Heart right ventricle (tissue), 16 donors: ENCODE results near the gene INSYN2A. TPM values are rescaled to one million over a fixed set of nuclear protein-coding genes. Genes with fewer than 3 reads are reported as not detected.

Experiments used
- ATAC-seq, 8 donors: fragments of 200-7000 bp; cut with Tn5 transposase; one replicate each; pipeline ENCODE4 v1.9.1; 2020; ENCODE audit warnings: mild to moderate bottlenecking in 8 of 8, moderate library complexity in 8 of 8, moderate number of reproducible peaks in 1 of 8
- DNase-seq, 2 donors: peaks; one replicate each; pipeline ENCODE4 v3.0.0-alpha.2; 2020
- H3K27ac ChIP-seq, 10 donors: fragments of 200-600 bp; sonication (generic) in 2 of 10; one replicate each; pipeline versions ENCODE4 v1.5.0 to v1.8.0; 2020 to 2022; ENCODE audit warnings: mild to moderate bottlenecking in 3 of 10
- H3K27me3 ChIP-seq, 7 donors: fragments of 200-600 bp; one replicate each; pipeline ENCODE4 v1.8.0; 2021 to 2022; ENCODE audit warnings: mild to moderate bottlenecking in 2 of 7
- H3K36me3 ChIP-seq, 9 donors: fragments of 200-600 bp; sonication (generic) in 1 of 9; one replicate each; pipeline versions ENCODE4 v1.5.0 to v1.8.0; 2020 to 2022; ENCODE audit warnings: mild to moderate bottlenecking in 2 of 9
- H3K4me1 ChIP-seq, 9 donors: fragments of 200-600 bp; sonication (generic) in 1 of 9; one replicate each; pipeline versions ENCODE4 v1.5.0 to v1.8.0; 2020 to 2022; ENCODE audit warnings: mild to moderate bottlenecking in 4 of 9
- H3K4me3 ChIP-seq, 10 donors: fragments of 200-600 bp; sonication (generic) in 2 of 10; one replicate each; pipeline versions ENCODE4 v1.5.0 to v1.8.0; 2020 to 2022; ENCODE audit warnings: mild to moderate bottlenecking in 7 of 10, moderate library complexity in 2 of 10
- H3K9me3 ChIP-seq, 11 donors: fragments of 200-600 bp in 10 of 11; sonication (generic) in 2 of 11; one replicate each; pipeline versions ENCODE4 v1.5.0 to v1.8.0; 2013 to 2022; ENCODE audit warnings: mild to moderate bottlenecking in 2 of 11, control low read depth in 1 of 11, moderate library complexity in 1 of 11
- WGBS, 2 donors: extraction: QIAGEN DNeasy Blood & Tissue Kit; methylation state at CpG; one replicate each; pipeline ENCODE4 v1.1.7; 2013; ENCODE audit warnings: inconsistent platforms in 1 of 2; 5-methylcytosine and 5-hydroxymethylcytosine counted together
- intact Hi-C, 10 donors: fragments of 100-400 bp; cut with DNase I; formaldehyde crosslinking; loops; one replicate each; pipeline versions ENCODE4 v1.11.1 to v1.14.2; 2022
- polyA plus RNA-seq, 2 donors: library from polyadenylated mRNA; stranded (reverse); fragments of 200-250 nt; gene quantifications; one replicate each; pipeline ENCODE4 v1.2.3, GENCODE V29; 2013
- total RNA-seq, 10 donors: library from RNA; stranded (reverse); fragmentation: NEBNext Ultra II Directional in 3 of 10; extraction: Animal tissue kit (Norgen Biotek cat#: 25700) in 3 of 10; gene quantifications; one replicate each; pipeline versions ENCODE4 v1.2.1 to v1.2.4, GENCODE V29; 2021 to 2023
- TF ChIP-seq, protein P1 (sequence below), 9 donors: fragments of 200-600 bp; sonication (generic) in 2 of 9; IDR thresholded peaks; one replicate each; pipeline versions ENCODE4 v1.5.0 to v1.8.0; 2021 to 2022; ENCODE audit warnings: antibody characterized with exemption in 9 of 9, mild to moderate bottlenecking in 5 of 9, moderate library complexity in 1 of 9
- donor health status: Arrhythmogenic right ventricular cardiomyopathy.
- donor health status: ischemic (EF 13 %, LVEDD 7.1; RV severe dilation, severe dysfunction).
- donor health status: healthy with polysubstance abuse.
- donor health status: DM: no; HTN: yes; CAD: no.
- donor health status: DM: no; HTN: no; CAD: no.
- donor health status: ischemic (EF 25% LVEDD 6.9; RV normal size, moderate dysfunction).
- donor health status: ischemic (EF 25% LVEDD 5.7; RV mildly dilated, moderate dysfunction).
- donor health status: healthy.
- donor health status: DM: yes; HTN: yes; CAD: no.
- donor health status: Ischemic cardiomyopathy.
- donor health status: ischemic (EF 35%, LVEDD 5.7; RV mildly dilated, moderate dysfunction).
- donor health status: nonischemic (EF 11% LVEDD 7.7; RV severe dilation, severe dysfunction).
- donor health status: DM: yes; HTN: yes; CAD: no.
- donor health status: PGD.
- donor health status: ischemic (EF 29% LVEDD 5.4; RV normal size, mild dysfunction).
- donor health status: nonischemic (EF 23%, LVEDD 6.1; RV moderate dilation, normal function).

The INSYN2A gene
- total and polyA plus RNA-seq, 12 donors, result 0.01 to 0.19 (median 0.15) TPM; not detected in 6

GRCh38 chr10:127149501-127150081 is 46.8 kb downstream of the INSYN2A start:
- Histone ChIP-seq H3K9me3 (no peaks in the 10 kb centered on the region), H3K4me1 (peaks cover 0 to 18% (median 7%) of the 10 kb centered on the region in 9 donors), H3K4me3 (no peak overlapping the region), H3K27ac (peak overlapping the region in 1 of 10 donors; percentile 18), H3K36me3 (peaks cover 0 to 12% (median 0%) of the 10 kb centered on the region in 9 donors), H3K27me3 (no peaks in the 10 kb centered on the region)
- no peak for ATAC-seq
- 85 to 87% methylated on average over 7 of the region's 7 CpGs for WGBS, 2 donors
- TF ChIP-seq, protein P1, sequence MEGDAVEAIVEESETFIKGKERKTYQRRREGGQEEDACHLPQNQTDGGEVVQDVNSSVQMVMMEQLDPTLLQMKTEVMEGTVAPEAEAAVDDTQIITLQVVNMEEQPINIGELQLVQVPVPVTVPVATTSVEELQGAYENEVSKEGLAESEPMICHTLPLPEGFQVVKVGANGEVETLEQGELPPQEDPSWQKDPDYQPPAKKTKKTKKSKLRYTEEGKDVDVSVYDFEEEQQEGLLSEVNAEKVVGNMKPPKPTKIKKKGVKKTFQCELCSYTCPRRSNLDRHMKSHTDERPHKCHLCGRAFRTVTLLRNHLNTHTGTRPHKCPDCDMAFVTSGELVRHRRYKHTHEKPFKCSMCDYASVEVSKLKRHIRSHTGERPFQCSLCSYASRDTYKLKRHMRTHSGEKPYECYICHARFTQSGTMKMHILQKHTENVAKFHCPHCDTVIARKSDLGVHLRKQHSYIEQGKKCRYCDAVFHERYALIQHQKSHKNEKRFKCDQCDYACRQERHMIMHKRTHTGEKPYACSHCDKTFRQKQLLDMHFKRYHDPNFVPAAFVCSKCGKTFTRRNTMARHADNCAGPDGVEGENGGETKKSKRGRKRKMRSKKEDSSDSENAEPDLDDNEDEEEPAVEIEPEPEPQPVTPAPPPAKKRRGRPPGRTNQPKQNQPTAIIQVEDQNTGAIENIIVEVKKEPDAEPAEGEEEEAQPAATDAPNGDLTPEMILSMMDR (IDR thresholded peaks at IDR 0.05), result no peak
- DNase-seq, result no peak
- intact Hi-C loops, result no loop called here

- intact Hi-C loops, result no loop called here
- 84 to 86% methylated on average over 2 of the region's 2 CpGs for WGBS, 2 donors
- DNase-seq (no peak), ATAC-seq (no peak)
- TF ChIP-seq, protein P1 (IDR thresholded peaks at IDR 0.05), result no peak
- no peaks in the 10 kb centered on the region for H3K27me3 ChIP-seq
- H3K36me3 ChIP-seq, result peaks cover 0 to 17% (median 0%) of the 10 kb centered on the region in 9 donors
- H3K4me3 ChIP-seq, result no peak overlapping the region
- H3K4me1 ChIP-seq, result peaks cover 0 to 18% (median 7%) of the 10 kb centered on the region in 9 donors
- H3K9me3 ChIP-seq, result no peaks in the 10 kb centered on the region
- H3K27ac ChIP-seq, result peak overlapping the region in 1 of 10 donors; percentile 18
These were observed 47.5 kb downstream of the INSYN2A start for GRCh38 chr10:127148933-127149220.

DNA sequence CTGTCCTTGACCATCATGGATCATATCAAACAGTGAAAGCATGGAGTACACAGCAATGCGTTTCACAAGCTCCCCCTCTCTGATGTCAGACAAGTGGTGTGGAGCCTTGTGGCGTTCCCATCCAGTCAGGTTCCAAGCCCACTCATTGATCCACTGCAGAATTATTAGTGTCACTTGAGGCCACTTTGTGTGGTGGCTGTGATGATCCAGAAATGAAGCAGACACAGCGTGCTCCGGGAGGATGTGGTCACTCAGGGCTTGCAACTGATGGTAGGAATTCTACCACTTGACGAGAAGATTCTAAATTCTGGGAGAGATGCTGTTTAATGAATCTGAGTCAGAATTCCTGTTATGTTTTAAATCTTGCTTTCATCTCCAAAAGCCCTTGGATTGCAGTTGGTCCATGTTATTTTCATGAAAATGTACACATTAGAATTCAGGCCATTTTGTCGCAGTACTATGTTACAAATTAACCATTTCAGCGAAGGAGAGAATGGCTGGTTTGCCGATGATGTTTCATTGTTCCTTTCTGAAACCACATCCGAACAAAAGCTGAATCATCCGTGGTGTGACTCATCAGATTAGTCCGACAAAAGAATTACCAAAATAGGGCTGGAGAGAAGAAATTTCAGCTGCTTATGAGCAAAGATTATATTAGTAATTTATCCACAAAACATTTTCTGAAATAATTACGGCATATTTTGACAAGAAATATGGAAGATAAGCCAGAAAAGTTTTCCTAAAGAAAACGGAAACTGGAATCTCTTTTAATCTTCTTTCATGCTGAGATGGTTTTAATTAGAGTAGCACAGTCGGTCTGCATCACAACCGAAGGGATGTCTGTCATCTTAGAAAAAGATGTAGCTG is 48.1 kb downstream of the INSYN2A start:
- peak overlapping the region in 1 of 10 donors; percentile 18 for H3K27ac ChIP-seq
- H3K27me3 ChIP-seq, result no peaks in the 10 kb centered on the region
- intact Hi-C loops, result no loop called here
- H3K9me3 ChIP-seq, result no peaks in the 10 kb centered on the region
- H3K36me3 ChIP-seq, result peaks cover 0 to 23% (median 0%) of the 10 kb centered on the region in 9 donors
- WGBS, 2 donors, result 87 to 93% methylated on average over 15 of the region's 15 CpGs
- H3K4me1 ChIP-seq, result peaks cover 0 to 18% (median 7%) of the 10 kb centered on the region in 9 donors
- TF ChIP-seq, protein P1 (IDR thresholded peaks at IDR 0.05), result no peak
- no peak for ATAC-seq
- DNase-seq, result no peak
- no peak overlapping the region for H3K4me3 ChIP-seq

GRCh38 chr10:127146661-127147060 is 49.7 kb downstream of the INSYN2A start:
- WGBS, 2 donors, result 89 to 95% methylated on average over 9 of the region's 9 CpGs
- H3K27me3 ChIP-seq, result no peaks in the 10 kb centered on the region

More at GRCh38 chr10:127146661-127147060, 49.7 kb downstream of the INSYN2A start:
- Histone ChIP-seq H3K36me3 (peaks cover 0 to 26% (median 0%) of the 10 kb centered on the region in 9 donors), H3K4me3 (no peak overlapping the region), H3K9me3 (no peaks in the 10 kb centered on the region), H3K27ac (no peak overlapping the region), H3K4me1 (peaks cover 0 to 18% (median 0%) of the 10 kb centered on the region in 9 donors)
- intact Hi-C loops, result no loop called here
- DNase-seq (no peak), ATAC-seq (no peak)
- TF ChIP-seq, protein P1 (IDR thresholded peaks at IDR 0.05), result no peak
